ENCODE data around the gene CAPZA1.

DNA sequence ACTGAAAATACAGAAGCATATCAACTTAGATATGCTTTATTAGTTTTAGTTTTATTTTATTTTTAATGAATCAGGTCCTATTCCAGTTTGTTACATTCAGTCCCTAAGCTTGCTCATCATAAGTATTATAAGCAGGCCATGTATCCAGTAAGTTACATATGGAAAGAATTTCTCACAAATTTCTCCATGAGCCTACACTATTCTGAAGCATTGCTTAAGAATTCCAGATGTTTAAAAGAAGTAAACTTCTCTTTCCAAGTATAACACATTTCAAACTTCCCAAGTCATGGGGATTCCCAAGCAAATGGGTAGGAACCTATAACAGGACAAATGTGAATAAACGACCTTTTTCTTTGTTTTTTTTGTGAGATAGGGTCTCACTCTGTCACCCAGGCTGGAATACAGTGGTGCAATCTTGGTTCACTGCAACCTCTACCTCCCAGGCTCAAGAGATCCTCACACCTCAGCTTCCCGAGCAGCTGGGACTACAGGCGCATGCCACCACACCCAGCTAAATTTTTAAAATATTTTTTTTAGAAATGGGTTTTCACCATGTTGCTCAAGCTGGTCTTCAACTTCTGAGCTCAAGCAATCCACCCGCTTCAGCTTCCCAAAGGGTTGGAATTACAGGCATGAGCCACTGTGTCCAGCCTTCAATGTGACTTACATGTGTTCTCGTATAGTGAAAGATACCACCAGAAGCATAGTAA lies 39.7 kb upstream of the CAPZA1 start:
- TF ChIP-seq YY1 (IDR thresholded peaks at IDR 0.05; ENCODE audit: insufficient read depth, insufficient read length) (no peak), ZNF274 (IDR thresholded peaks at IDR 0.05; ENCODE audit: low read depth, low read length) (no peak)
